ENCODE data around the gene LSM12.
"Not testable (repeated sequence)": the region's sequence is repeated elsewhere in the genome, so short reads cannot be mapped to it uniquely, and the experiment has no call there.

The LSM12 gene

GRCh38 chr17:44074231-44074910 lies 7.9 kb upstream of the LSM12 start:
- DNase-seq, result no peak

DNA sequence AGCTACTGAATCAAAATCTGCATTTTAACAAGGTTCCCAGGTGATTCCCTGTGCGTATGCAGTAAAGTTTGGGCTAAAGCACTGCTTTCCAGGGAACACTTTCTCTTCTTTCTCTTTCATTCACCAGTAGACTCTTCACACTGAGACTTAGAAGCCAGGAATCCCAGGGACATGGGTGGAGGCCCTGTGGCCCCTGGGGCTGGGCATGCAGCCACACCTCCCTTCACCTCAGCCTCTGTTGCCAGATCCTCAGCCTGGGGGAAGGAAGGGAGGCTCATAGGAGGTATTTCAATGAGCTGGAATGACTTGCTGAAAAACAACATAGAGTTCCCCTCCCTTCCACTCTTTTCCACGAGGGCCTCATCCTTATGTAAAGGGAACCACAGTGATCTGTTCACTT lies 5.3 kb upstream of the LSM12 start:
- no peak for DNase-seq

DNA sequence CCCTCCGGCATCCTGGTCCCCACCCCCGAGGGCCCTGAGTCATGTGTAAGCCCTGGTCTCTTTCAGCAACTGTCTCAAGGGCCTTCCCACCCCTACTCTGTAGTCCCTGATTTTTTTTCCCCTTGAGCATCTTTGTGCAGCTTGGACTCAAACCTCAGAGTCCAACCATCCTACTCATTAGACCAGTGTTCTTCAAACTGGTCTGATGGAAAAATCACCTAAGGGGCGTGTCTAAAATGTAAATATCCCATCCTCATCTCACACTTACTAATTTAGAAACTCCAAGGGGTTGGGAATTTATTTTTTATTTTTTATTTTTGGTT lies 4.7 kb upstream of the LSM12 start:
- DNase-seq, result no peak

- peak; percentile 90 to 93 for DNase-seq
Observed at GRCh38 chr17:44070455-44071197, 4.2 kb upstream of the LSM12 start, which contains the start of gene G6PC3. TSS of gene G6PC3 (plus strand) at chr17:44070735. CDS start at chr17:44070966, 231 bp downstream.

- peak; percentile 9 to 27 for DNase-seq
Observed at GRCh38 chr17:44069974-44070454, 3.5 kb upstream of the LSM12 start.

DNA sequence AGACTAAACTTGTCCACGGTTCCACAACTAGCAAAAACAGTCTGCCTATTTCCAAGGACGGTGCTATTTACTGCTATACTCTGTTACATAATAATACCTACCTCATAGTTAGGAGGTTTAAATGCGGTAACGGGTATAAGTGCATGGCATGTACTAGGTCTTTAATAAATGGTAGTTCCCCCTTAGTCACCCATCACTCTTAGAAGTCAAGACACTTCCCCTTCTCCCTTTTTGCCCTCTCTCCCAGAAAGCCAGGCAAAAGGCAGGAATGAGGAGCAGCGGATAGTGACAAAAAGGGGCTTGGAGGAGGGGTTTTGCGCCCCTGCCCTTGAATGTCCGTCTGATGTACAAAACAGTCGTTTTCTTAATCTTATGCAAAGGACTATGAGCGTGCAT lies 1.1 kb upstream of the LSM12 start:
- DNase-seq, result no peak

DNA sequence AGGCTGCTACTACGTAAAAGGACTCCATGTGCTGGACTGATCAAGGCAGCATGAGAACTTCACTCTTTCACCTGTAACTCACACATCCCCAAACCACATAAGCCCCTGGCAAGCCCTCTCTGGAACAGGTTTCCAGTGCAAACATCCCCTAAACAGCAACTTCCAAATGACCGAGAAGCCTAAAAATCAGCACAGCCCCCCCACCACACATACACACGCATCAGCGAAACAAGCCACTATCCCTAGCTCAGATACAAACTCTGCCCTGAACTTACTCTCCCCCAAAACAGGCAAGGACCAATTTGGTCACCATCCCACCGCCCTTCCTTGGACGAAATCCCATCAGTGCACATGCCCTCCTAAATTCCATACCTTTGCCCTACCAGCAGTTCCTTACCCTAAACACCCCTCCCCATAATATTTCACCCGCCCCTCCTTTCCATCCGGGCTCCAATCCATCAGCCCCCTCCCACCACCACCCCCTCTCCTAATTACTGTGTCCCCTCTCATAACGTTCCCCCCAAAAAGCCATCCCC lies 735 bp downstream of the LSM12 start:
- peak; percentile 23 to 39 for DNase-seq

DNA sequence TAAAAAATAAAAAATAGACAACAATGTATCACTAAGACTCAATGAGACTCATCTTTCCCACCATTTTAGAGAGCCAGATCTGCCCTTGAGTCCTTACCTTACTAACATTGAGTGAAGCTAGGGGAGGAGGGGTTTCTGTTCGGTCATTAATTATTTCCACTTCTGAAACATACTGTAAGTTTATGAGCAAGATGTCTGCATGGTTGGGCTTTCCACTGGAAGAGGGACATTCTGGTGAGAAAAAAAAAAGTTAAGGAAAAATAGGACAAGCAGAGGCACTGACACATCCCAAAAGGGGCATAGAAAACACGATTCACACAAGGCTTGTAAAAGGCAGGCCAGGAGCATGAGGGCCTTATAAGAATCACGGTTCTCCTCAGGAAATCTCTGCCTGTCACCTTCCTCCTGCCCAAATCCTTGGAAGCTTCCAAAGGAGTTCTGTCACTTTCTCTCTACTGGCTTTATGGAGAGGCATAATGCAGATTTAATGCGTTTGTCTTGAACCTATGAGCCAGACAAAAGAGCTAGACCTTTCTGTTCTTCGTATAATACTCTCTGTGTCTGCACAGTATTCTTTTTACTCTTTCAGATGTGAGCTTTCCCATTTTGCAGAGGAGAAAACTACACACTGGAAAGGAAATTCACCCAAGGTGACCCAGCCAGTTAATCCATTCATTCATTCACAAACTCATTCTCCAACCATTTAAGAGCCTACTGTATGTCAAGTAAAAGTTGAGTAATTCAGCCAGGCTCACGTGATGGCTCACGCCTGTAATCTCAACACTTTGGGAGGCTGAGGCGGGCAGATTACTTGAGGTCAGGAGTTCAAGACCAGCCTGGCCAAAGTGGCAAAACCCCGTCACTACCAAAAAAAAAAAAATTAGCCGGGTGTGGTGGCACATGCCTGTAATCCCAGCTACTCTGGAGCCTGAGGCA lies 2.5 kb downstream of the LSM12 start:
- no peak for DNase-seq

DNA sequence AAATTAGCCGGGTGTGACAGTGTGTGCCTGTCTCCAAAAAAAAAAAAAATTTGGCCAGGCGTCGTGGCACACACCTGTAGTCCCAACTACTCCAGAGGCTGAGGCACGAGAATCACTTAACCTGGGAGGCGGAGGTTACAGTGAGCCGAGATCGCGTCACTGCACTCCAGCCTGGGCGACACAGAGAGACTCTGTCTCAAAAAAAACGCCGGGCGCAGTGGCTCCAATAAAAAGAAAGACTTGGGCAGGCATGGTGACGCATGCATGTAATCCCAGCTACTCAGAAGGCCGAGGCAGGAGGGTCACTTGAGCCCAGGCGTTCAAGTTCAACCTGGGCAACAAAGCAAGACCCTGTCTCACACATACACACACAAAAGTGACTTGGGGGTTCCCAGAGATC lies 3.6 kb downstream of the LSM12 start:
- DNase-seq, result no peak

DNA sequence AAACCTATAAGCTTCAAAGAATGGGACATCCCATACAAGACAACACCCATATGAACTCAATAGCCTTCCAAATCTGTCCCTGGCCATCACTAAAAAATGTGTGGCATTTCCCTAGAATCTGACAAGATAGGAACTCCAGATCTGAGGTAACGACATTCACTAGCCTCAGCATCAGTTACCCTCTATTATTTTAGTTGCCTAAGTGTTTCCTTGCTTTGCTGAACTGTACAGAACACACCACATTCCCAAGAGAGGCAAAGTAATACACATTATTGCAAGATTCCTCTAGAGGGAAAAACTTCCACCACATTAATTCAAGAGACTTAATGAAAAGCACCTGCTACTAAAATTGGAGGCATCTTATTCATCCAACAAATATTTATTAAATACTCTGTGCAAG lies 5.0 kb downstream of the LSM12 start:
- DNase-seq, result no peak

GRCh38 chr17:44059101-44059892 lies 7.2 kb downstream of the LSM12 start:
- DNase-seq, result no peak

DNA sequence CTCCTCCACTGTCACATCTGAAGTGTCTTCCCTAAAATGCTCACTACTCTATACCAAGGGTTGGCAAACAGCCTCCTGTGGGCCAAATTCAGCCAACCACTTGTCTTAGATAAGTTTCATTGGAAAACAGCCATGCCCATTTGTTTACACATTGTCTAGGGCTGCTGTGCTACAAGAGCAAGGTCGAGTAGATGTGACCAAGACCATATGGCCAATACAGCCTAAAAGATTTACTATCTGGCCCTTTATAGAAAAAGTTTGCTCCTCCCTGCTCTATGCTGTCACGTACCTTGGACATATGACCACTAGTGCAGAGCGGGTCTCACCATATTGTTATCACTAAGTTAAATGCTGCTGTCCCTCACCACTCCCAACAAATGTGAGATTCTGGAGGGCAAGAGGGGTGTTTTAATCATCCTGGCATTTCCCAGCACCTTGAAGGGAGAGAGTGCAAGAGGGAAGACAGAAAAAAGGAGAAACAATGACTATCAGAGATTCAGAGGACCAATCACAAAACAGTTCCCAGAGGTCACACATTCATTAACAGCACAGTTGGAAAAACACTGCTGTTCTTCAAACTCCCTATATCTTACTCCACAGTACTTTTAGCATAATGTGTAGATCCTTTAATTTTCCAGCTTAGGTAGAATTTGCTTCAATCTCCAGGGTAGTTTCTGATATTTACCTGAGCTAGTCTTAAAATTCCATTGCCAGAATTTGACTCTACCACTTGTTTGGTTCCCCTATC lies 13.2 kb downstream of the LSM12 start:
- DNase-seq, result no peak

DNA sequence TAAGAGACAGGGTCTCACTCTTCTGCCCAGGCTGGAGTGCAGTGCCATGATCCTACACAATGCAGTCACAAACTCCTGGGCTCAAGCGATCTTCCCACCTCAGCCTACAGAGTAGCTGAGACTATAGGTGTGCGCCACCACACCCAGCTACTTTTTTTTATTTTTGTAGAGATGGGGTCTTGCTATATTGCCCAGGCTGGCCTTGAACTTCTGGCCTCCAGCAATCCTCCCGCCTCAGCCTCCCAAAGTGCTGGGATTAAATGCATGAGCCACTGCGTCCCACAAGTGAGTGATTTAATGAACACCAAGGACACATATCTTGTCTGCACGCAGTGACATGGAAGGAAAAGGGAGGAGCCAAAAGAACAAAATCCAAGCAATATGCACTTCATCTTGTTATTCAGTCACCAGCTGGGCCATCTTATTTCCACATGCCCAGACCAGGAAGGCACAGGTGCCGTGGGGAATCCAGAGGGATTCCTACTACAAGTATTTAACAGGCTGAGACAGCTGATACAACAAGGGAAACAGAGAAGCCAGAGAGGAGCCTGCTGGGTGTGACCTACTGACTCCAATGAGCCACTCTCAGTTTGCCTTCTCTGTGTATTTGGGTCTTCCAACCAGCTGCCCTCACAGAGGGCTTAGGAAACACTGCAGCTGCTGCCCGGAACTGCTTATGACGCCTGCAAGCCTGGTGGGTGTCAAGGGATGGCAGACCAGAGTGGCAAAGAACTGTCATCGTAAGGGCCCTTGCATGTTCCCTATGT lies 17.0 kb downstream of the LSM12 start:
- DNase-seq, result no peak

DNA sequence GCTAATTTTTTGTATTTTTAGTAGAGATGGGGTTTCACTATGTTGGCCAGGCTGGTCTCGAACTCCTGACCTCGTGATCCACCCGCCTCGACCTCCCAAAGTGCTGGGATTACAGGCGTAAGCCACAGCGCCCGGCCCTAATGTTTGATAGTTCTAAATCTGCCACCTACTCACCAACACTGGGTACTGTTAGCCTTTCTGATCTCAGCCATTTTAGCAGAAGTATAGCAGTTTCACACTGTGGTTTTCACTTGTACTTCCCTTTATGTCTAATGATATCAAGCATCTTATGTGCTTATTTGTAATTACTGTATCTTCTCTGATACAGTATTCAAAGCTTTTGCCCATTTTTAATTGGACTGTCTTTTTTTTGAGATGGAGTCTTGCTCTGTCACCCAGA lies 19.6 kb downstream of the LSM12 start:
- not testable (repeated sequence) for DNase-seq

DNA sequence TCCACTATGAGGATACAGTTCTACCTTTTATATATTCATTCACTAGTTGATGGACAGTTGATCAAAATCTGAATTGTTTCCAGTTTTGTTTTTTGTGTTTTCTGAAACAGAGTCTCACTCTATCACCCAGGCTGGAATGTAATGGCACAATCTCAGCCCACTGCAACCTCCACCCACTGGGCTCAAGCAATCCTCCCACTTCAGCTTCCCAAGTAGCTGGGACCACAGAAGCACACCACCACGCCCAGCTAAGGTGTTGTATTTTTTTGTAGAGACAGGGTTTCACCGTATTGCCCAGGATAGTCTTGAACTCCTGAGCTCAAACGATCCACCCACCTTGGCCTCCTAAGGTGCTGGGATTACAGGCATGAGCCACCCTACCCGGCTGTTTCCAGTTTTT lies 21.0 kb downstream of the LSM12 start:
- no peak for DNase-seq

DNA sequence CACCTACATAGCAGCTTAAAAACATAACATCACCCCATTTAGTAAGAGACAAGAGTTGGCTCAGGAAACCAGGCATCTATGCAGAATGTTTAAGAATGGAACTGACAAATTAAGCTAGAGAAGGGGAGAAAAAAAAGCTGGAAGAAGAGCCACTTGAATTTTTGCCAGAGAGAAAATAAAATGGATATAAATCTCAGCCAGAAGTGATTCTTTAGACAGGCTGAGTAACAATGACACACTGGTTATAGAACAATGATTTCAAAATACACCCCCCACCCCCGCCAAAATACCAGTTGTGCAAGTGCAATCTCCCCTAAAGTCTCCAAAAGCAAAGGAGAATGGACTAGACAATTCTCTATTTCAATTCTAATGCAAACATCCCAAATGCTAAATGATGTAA lies 22.4 kb downstream of the LSM12 start:
- DNase-seq, result no peak

DNA sequence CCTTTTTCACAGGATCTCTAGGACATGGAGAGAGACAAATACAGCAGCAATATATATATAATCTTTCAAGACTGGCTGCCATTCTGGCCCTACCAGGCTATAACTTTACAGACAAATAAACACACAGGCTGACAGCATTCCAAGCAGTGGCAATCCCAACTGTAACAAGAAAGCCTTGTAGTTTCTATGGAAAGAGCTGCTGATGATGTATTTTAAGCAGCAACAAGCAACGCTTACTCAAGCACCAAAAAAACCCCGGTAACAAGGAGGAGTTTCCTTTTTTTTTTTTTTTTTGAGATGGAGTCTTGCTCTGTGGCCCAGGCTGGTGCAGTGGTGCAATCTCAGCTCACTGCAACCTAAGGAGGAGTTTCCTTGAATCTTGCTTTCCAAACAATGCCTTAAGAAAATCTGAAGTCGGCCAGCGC lies 23.2 kb downstream of the LSM12 start:
- DNase-seq, result no peak

DNA sequence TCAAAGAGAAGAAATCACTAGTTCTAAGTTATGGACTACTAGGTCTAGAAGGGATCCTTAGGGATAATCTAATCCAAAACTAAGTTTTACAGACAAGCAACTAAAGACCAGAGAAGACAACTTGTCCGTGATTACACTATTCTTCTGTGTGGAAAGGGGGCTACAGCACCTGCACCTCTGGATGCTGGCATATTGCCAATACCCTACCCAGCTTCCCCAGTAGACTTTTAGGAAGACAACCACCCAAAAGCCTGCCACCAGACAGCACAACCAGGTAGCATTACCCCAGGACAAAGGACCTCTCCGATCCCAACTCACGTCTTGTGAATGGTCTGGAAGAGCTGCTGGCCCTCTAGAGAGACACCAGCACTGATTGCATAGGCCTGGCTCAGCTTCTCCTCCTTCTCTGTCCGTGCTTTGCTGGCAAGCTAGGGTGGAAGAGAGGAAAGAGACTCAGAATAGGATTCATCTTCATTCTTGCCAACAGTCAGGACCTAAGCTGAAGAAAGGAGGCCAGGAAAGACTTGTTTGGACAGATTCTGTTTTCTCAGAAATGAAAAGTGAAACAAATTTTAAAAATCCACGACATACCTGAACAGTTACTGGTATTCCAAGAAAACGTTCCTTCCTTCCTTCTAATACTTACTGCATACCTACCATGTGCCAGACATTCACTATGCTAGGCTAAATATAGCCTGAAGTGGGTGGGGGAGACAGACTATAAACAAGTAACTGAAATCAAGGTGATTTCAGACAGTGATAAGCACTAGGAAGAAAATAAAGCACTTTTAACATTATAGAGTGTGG lies 26.4 kb downstream of the LSM12 start:
- DNase-seq, result no peak

- DNase-seq, result no peak
Observed at GRCh38 chr17:44038604-44039011, 27.9 kb downstream of the LSM12 start.

DNA sequence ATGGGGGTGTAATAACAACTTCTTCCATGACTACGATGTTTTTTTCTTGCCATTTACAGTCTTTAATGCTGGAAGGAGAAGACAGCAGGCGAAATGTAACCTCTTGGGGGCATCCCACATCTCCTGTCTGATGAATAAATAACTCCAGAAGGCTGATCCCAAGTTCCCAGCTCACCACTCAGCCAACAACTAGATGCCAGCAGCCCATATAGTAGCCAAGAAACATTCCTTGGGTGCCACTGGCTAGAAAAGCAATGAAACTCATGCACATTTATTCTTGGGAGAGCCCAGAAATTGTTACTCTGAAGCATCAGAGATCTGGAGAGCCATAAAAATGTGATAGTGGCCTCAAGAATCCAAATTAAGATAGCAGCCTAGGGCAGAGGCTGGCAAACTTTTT lies 29.0 kb downstream of the LSM12 start:
- no peak for DNase-seq
